SU-DHL-6 (cell line): Measurements from ENCODE around the gene TBCK.

Source experiments
- H2AFZ ChIP-seq: fragments of 200-600 bp; sonication (generic); 2 replicates; pipeline ENCODE4 v1.6.1; 2014; ENCODE audit warnings: low read depth, mild to moderate bottlenecking, moderate library complexity, mixed read lengths, antibody characterized with exemption, low read length; ENCODE audit not compliant: severe bottlenecking
- H3F3A ChIP-seq: fragments of 200-600 bp; shearing (Covaris generic); 2 replicates; pipeline ENCODE4 v1.6.0; 2016; ENCODE audit warnings: antibody characterized with exemption, mild to moderate bottlenecking; ENCODE audit not compliant: insufficient read depth
- H3K27ac ChIP-seq: fragments of 200-600 bp; sonication (generic); 2 replicates; pipeline ENCODE4 v1.5.1; 2016; ENCODE audit warnings: low read depth, mild to moderate bottlenecking, low read length, moderate library complexity, mixed read lengths
- H3K27me3 ChIP-seq: fragments of 200-600 bp; sonication (generic), shearing (Covaris generic); 2 replicates; pipeline ENCODE4 v1.6.0; 2014; ENCODE audit warnings: mild to moderate bottlenecking, low read length
- H3K36me3 ChIP-seq: fragments of 200-600 bp; sonication (generic); 2 replicates; pipeline ENCODE4 v1.6.1; 2014; ENCODE audit warnings: mild to moderate bottlenecking, low read length, mixed read lengths
- H3K4me2 ChIP-seq: fragments of 300-600, 200-600 bp; shearing (Covaris generic), sonication (generic); 2 replicates; pipeline ENCODE4 v1.6.0; 2014; ENCODE audit warnings: low read length, low read depth, mild to moderate bottlenecking; ENCODE audit not compliant: poor library complexity, severe bottlenecking
- H3K4me3 ChIP-seq: fragments of 200-600 bp; sonication (generic); 2 replicates; pipeline ENCODE4 v1.5.1; 2014; ENCODE audit warnings: antibody characterized with exemption, low read length, mild to moderate bottlenecking, mixed read lengths; ENCODE audit not compliant: insufficient read depth, poor library complexity, severe bottlenecking
- H3K79me2 ChIP-seq: fragments of 200-600 bp; sonication (generic); 2 replicates; pipeline ENCODE4 v1.6.1; 2014; ENCODE audit warnings: mild to moderate bottlenecking, low read length, moderate library complexity; ENCODE audit not compliant: insufficient read depth
- H3K9ac ChIP-seq: fragments of 200-600 bp; sonication (generic); 2 replicates; pipeline ENCODE4 v1.7.0; 2014; ENCODE audit warnings: mild to moderate bottlenecking, low read length
- H3K9me2 ChIP-seq: fragments of 200-600 bp; sonication (generic); replicated peaks from 2 replicates; pipeline ENCODE4 v1.6.1; 2014; ENCODE audit warnings: low read length; ENCODE audit not compliant: insufficient read depth
- H3K9me3 ChIP-seq: fragments of 200-600 bp; sonication (generic); 2 replicates; pipeline ENCODE4 v1.6.1; 2014; ENCODE audit warnings: low read length, mixed read lengths; ENCODE audit not compliant: insufficient read depth
- H4K20me1 ChIP-seq: fragments of 200-600 bp; sonication (generic); 2 replicates; pipeline ENCODE4 v1.6.1; 2014; ENCODE audit warnings: low read depth, mild to moderate bottlenecking, antibody characterized with exemption, low read length, moderate library complexity, mixed read lengths
- CTCF ChIP-seq: fragments of 200-600 bp; sonication (generic); IDR thresholded peaks from one replicate; pipeline ENCODE4 v1.5.1; 2017; ENCODE audit warnings: antibody characterized with exemption, mild to moderate bottlenecking, low read length, moderate library complexity; ENCODE audit not compliant: insufficient read depth, poor library complexity, severe bottlenecking
- EZH2phosphoT487 ChIP-seq: fragments of 200-600 bp; sonication (generic), shearing (Covaris generic); conservative IDR thresholded peaks from 2 replicates; pipeline ENCODE4 v1.6.1; 2018; ENCODE audit warnings: mild to moderate bottlenecking, antibody characterized with exemption, low read length, moderate library complexity, mixed read lengths

The TBCK gene

DNA sequence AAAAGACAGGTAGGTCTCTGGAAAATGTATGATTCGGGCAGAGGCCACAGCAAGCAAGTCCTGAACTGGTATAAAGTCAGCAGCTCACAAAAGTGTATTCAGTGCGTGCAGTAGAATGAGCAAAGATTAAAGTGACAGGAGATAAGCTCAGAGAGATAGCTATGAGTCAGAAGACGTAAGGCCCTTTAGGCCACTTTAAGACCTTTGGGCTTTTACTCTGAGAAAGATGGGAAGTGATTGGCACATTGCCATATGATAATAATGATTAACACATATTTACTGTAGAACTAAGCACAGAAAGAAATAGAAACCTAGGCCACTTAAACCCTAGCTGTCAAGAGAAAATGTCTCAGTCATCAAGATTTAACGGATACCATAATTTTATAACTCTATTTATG lies 51.7 kb downstream of the TBCK start:
- Histone ChIP-seq H3F3A (no peaks in the 10 kb centered on the region), H3K9me3 (no peaks in the 10 kb centered on the region), H3K36me3 (no peaks in the 10 kb centered on the region), H3K79me2 (no peaks in the 10 kb centered on the region), H3K9ac (no peak overlapping the region), H2AFZ (no peak overlapping the region), H3K4me3 (no peak overlapping the region), H3K27ac (no peak overlapping the region), H3K4me2 (no peak overlapping the region), H3K27me3 (no peaks in the 10 kb centered on the region), H4K20me1 (no peaks in the 10 kb centered on the region), H3K9me2 (no peaks in the 10 kb centered on the region)
- TF ChIP-seq CTCF (no peak), EZH2phosphoT487 (no peak)

DNA sequence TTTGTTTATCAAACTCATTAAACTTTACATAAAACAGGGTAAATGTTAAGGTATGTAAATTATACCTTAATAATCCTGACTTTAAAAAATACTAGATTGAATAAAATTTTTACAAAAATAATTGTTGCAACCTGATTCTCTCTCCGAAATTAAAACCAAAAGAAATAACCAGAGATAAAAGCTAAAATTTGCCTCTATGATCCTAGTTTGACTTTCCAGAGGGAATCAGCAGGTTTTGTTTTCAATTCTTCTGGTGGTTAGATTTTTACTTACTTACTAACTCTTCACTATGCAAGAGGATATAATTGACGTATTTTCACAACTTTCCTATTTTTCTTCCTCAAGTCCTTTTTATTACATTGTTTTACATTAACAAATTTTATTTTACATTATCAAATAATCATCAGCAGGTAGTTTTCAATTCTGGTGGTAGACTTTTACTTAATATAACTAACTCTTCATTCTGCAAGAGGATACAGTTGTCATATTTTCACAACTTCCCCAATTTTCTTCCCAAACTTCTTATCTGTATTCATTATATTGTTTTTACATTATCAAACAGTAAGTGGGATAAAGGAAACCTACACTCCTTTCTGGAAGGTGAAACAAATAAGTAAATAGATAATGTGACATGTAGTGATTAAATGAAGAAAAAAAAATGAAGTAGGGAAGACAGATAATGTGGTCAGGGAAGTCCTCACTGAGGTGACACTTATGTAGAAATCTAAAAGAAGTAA lies 52.2 kb downstream of the TBCK start:
- Histone ChIP-seq H3F3A (no peaks in the 10 kb centered on the region), H3K9ac (no peak overlapping the region)

GRCh38 chr4:106261980-106262379 lies 54.0 kb downstream of the TBCK start:
- H3K79me2 ChIP-seq = no peaks in the 10 kb centered on the region
- H3K36me3 ChIP-seq = no peaks in the 10 kb centered on the region
- H3K9me2 ChIP-seq = no peaks in the 10 kb centered on the region
- H3K9me3 ChIP-seq = no peaks in the 10 kb centered on the region
- no peak overlapping the region for H3K4me2 ChIP-seq
- H3K27ac ChIP-seq = no peak overlapping the region
- TF ChIP-seq CTCF (no peak), EZH2phosphoT487 (no peak)
- H3F3A ChIP-seq = no peaks in the 10 kb centered on the region
- H3K27me3 ChIP-seq = no peaks in the 10 kb centered on the region
- H2AFZ ChIP-seq = no peak overlapping the region
- H4K20me1 ChIP-seq = no peaks in the 10 kb centered on the region
- no peak overlapping the region for H3K4me3 ChIP-seq
- H3K9ac ChIP-seq = no peak overlapping the region

More for the DNA sequence above, 52.2 kb downstream of the TBCK start:
- Histone ChIP-seq H3K79me2 (no peaks in the 10 kb centered on the region), H3K4me2 (no peak overlapping the region), H3K36me3 (no peaks in the 10 kb centered on the region), H3K4me3 (no peak overlapping the region), H3K9me2 (no peaks in the 10 kb centered on the region), H3K9me3 (no peaks in the 10 kb centered on the region), H4K20me1 (no peaks in the 10 kb centered on the region), H3K27ac (no peak overlapping the region), H3K27me3 (no peaks in the 10 kb centered on the region), H2AFZ (no peak overlapping the region)
- TF ChIP-seq CTCF = no peak
